Pancreas (tissue), 10 donors: ENCODE measurements around the gene PSEN1. TPM values are rescaled to one million over a fixed set of nuclear protein-coding genes. Genes with fewer than 3 reads are reported as not detected.

ENCODE experiments used
- ATAC-seq, 4 donors: fragments of 200-7000 bp; cut with Tn5 transposase; one replicate each; pipeline versions ENCODE4 v1.8.0 to v1.9.1; 2020; ENCODE audit warnings: mild to moderate bottlenecking in 4 of 4, moderate library complexity in 4 of 4
- DNase-seq, 6 donors: peaks; one replicate each; pipeline ENCODE4 v3.0.0-alpha.2; 2020
- FAIRE-seq: peaks from 2 replicates; lab custom pipeline; 2012; peaks lifted over from hg19 to GRCh38; lab: Jason Lieb, UNC
- H3K27ac ChIP-seq, 4 donors: fragments of 200-600 bp; sonication (generic); 1 replicate in 3 of 4; 2 replicates in 1 of 4; pipeline versions ENCODE4 v1.5.0 to v1.8.0; 2020
- H3K27me3 ChIP-seq, 4 donors: fragments of 200-600 bp; one replicate each; pipeline ENCODE4 v1.8.0; 2021
- H3K36me3 ChIP-seq, 3 donors: fragments of 200-600 bp; sonication (generic) in 1 of 3; one replicate each; pipeline versions ENCODE4 v1.5.0 to v1.8.0; 2020 to 2021
- H3K4me1 ChIP-seq, 3 donors: fragments of 200-600 bp; one replicate each; pipeline ENCODE4 v1.8.0; 2021
- H3K4me3 ChIP-seq, 4 donors: fragments of 200-600 bp; sonication (generic) in 2 of 4; one replicate each; pipeline versions ENCODE4 v1.5.0 to v1.8.0; 2020 to 2021
- H3K9me3 ChIP-seq, 4 donors: fragments of 200-600 bp; one replicate each; pipeline ENCODE4 v1.8.0; 2021
- CTCF ChIP-seq, 4 donors: fragments of 200-600 bp; sonication (generic) in 3 of 4; IDR thresholded peaks; one replicate each; pipeline versions ENCODE4 v1.5.0 to v1.8.0; 2021; ENCODE audit warnings: antibody characterized with exemption in 4 of 4
- WGBS, 2 donors: extraction: QIAGEN DNeasy Blood & Tissue Kit; methylation state at CpG; one replicate each; pipeline ENCODE4 v1.1.7; 2013; 5-methylcytosine and 5-hydroxymethylcytosine counted together
- intact Hi-C, 3 donors: fragments of 100-400 bp; cut with DNase I; formaldehyde crosslinking; loops; one replicate each; pipeline versions ENCODE4 v1.11.1 to v1.14.2; 2022
- polyA plus RNA-seq, 2 donors: library from polyadenylated mRNA; stranded (reverse); fragments of 200-250 nt; gene quantifications; one replicate each; pipeline ENCODE4 v1.2.3, GENCODE V29; 2013
- total RNA-seq, 6 donors: library from RNA; stranded (reverse); fragmentation: NEBNext Ultra II Directional in 4 of 6; extraction: Animal tissue kit (Norgen Biotek cat#: 25700) in 4 of 6; gene quantifications; one replicate each; pipeline versions ENCODE4 v1.2.1 to v1.2.4, GENCODE V29; 2021 to 2023
- donor health status: healthy with polysubstance abuse.
- donor health status: DM: no; HTN: no; CAD: no; lungs with moderate emphysema.
- donor health status: DM: no; HTN: no; CAD: no.
- donor health status: control.
- donor health status: control.
- donor health status: Bipolar disorder and iron deficiency.
- donor health status: DM: yes; HTN: yes; CAD: no.
- donor health status: DM: no; HTN: no; CAD: no.
- donor health status: DM: no; HTN: no; CAD: no.
- donor health status: DM: yes; HTN: yes; CAD: no.

Gene PSEN1
- total and polyA plus RNA-seq, 8 donors: 9.2 to 32.9 (median 18.4) TPM

DNA sequence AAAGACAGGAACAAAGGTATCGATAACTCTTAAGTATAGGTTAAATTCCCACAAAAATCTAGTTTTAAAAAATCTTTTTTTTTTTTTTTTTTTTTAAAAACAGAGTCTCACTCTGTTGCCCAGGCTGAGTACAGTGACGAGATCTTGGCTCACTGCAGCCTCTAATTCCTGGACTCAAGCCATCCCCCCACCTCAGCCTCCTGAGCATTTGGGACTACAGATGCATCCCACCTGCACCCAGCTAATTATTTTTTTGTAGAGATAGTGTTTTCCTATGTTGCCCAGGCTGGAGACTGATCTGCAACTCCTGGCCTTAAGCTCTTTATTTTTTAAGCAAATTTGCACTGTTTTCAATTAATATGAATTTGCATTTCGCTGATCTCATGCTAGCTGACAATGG lies 9.8 kb downstream of the PSEN1 start:
- WGBS, 2 donors: 87 to 91% methylated on average over 3 of the region's 3 CpGs
- ATAC-seq: no peak
- no peak for FAIRE-seq

DNA sequence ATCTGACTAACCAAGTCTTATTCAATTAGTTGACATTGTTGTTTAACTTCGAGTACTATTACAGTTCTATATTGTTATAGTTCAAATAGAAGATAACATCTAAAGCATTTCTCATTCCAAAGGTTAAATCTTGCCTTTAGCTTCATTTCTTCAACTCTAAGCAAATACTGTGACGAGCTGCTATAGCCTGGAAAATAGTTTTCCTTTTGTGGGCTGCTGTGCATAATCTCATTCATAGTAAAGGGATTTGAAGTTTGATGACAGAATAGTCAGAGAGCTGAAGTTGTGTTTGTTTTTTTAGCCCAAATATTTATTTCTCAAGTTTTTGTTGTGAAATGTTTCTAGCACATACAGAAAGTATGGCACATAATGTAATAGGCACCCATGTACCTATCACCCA lies 13.4 kb downstream of the PSEN1 start:
- no peak for TF ChIP-seq CTCF (IDR thresholded peaks at IDR 0.05)
- ATAC-seq (no peak), DNase-seq (no peak), FAIRE-seq (no peak)
- WGBS, 2 donors: 70 to 91% methylated on average over 2 of the region's 2 CpGs
- Histone ChIP-seq H3K27ac (no peak overlapping the region), H3K9me3 (no peaks in the 10 kb centered on the region), H3K4me1 (no peaks in the 10 kb centered on the region), H3K27me3 (no peaks in the 10 kb centered on the region), H3K4me3 (no peak overlapping the region), H3K36me3 (peaks cover 0 to 17% (median 0%) of the 10 kb centered on the region in 3 donors)
- intact Hi-C loops: no loop called here

More for the DNA sequence above, 9.8 kb downstream of the PSEN1 start:
- Histone ChIP-seq H3K36me3 (peaks cover 0 to 15% (median 0%) of the 10 kb centered on the region in 3 donors), H3K27ac (no peak overlapping the region), H3K4me3 (no peak overlapping the region), H3K4me1 (no peaks in the 10 kb centered on the region), H3K9me3 (no peaks in the 10 kb centered on the region), H3K27me3 (no peaks in the 10 kb centered on the region)
- TF ChIP-seq CTCF (IDR thresholded peaks at IDR 0.05): no peak
- DNase-seq: no peak
- intact Hi-C loops: no loop called here

- Histone ChIP-seq H3K9me3 (no peaks in the 10 kb centered on the region), H3K36me3 (peaks cover 0 to 15% (median 0%) of the 10 kb centered on the region in 3 donors), H3K27me3 (no peaks in the 10 kb centered on the region), H3K4me3 (no peak overlapping the region), H3K27ac (no peak overlapping the region), H3K4me1 (no peaks in the 10 kb centered on the region)
- ATAC-seq (no peak), DNase-seq (no peak), FAIRE-seq (no peak)
- TF ChIP-seq CTCF (IDR thresholded peaks at IDR 0.05): no peak
- intact Hi-C loops: no loop called here
Measured at GRCh38 chr14:73153272-73153671, 17.0 kb downstream of the PSEN1 start.

- no peak overlapping the region for H3K27ac ChIP-seq
- intact Hi-C loops: no loop called here
- DNase-seq (no peak), ATAC-seq (no peak), FAIRE-seq (no peak)
- no peaks in the 10 kb centered on the region for H3K27me3 ChIP-seq
- no peak overlapping the region for H3K4me3 ChIP-seq
- WGBS, 2 donors: 95 to 97% methylated on average over 11 of the region's 11 CpGs
- no peaks in the 10 kb centered on the region for H3K9me3 ChIP-seq
- no peaks in the 10 kb centered on the region for H3K4me1 ChIP-seq
- H3K36me3 ChIP-seq: peaks cover 0 to 9% (median 0%) of the 10 kb centered on the region in 3 donors
- TF ChIP-seq CTCF (IDR thresholded peaks at IDR 0.05): no peak
Measured at GRCh38 chr14:73162251-73162650, 25.9 kb downstream of the PSEN1 start.

GRCh38 chr14:73166399-73166798 lies 30.1 kb downstream of the PSEN1 start:
- FAIRE-seq (no peak), DNase-seq (no peak), ATAC-seq (no peak)
- Histone ChIP-seq H3K4me3 (no peak overlapping the region), H3K9me3 (no peaks in the 10 kb centered on the region), H3K27me3 (no peaks in the 10 kb centered on the region), H3K4me1 (no peaks in the 10 kb centered on the region), H3K27ac (no peak overlapping the region), H3K36me3 (peaks cover 0 to 17% (median 3%) of the 10 kb centered on the region in 3 donors)
- intact Hi-C loops: no loop called here
- WGBS, 2 donors: 89 to 100% methylated on average over 1 of the region's 1 CpG
- no peak for TF ChIP-seq CTCF (IDR thresholded peaks at IDR 0.05)
